ENCODE results near the gene MAP3K21.

Gene MAP3K21

GRCh38 chr1:233327651-233328141, at the start of gene MAP3K21:
MAP3K21 (plus strand) TSS chr1:233327724; CDS start chr1:233328029, 305 bp downstream.
- intact Hi-C loops (cut with DNase I), result no loop called here
- peak in 1 of 42 donors; percentile 3 for DNase-seq

- no peak for DNase-seq
- intact Hi-C loops (cut with DNase I), result no loop called here
Measured at GRCh38 chr1:233278631-233279030, 48.9 kb upstream of the MAP3K21 start.

DNA sequence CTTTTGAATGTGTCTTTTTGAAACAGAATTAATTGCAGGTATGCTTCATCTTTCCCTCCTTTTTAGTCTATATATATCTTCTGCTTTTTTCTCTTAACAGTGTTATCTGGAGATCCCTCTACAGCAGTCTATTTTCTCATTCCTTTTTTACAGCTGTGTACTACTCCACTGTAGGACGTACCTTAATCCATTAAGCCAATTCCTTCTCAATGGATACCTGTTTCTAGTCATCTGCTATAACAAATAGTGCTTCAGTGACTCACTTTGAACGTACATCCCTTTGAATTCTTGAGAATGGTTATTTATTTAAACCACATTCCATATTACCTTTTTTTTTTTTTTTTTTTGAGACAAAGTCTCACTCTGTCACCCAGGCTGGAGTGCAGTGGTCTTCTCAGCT, 47.6 kb upstream of the MAP3K21 start:
- intact Hi-C loops (cut with DNase I), result no loop called here

DNA sequence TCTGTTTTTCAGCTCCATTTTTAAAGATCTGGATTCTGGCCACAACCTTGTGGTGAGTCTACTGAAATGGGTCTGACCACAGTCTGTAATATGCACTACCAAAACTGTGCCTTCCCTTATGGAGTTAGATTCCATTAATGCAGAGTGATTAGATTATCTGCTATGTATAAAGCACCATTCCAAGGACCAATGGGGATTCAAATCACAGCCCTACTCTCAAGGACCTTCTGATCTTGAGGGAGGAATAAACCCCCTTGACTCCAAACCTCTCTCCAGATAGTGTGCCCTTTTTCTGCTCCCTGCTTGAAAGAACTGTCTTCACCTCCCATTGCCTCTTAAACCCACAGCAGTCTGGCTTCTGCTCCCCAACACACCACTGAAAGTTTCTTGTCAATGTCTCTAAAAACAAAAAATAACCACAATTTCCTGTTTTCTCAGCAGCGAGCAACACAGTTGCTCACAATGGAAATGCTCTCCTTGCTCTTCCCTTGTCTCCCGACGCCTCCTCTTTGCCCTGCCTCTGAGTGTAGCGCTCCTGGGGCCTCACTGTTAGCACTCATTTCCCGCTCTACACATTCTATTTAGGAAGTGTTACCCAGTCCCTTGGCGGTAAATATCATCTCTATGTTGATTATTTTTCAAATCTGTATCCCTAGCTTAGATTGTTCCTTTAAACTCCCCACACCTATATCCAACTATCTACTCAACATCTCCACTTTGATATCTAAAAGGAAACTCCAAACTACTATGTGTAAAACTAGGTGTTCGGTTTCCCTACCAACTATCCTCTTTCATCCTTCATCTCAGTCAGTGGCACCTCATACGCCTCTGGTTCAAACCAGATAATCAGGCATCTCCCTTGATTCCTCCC, 45.6 kb upstream of the MAP3K21 start:
- peak in 1 of 42 donors; percentile 16 for DNase-seq
- intact Hi-C loops (cut with DNase I), result no loop called here

More for the DNA sequence above, 47.6 kb upstream of the MAP3K21 start:
- DNase-seq, result no peak

- no peak for DNase-seq
- intact Hi-C loops (cut with DNase I), result no loop called here
Measured at GRCh38 chr1:233282582-233282886, 45.0 kb upstream of the MAP3K21 start.

DNA sequence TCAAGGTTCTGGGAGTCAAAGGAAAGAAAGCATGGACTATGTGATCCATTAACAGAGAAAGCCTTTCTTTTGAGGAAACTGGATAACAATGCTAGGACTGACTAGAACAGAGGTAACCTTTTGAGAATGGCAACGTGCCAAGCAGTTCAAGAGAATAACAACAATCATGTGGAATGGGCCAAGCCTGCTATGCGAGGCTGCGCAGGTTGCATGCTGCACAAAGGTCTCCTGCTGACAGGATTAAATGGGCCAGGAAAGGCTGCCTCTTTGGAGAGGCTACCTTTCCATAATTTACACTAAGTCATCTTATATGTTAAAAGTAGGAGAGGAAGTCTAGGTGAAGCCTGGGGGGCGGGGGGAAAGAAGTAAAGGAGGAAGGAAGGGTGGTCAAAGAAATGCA, 37.8 kb upstream of the MAP3K21 start:
- intact Hi-C loops (cut with DNase I), result no loop called here
- DNase-seq, result no peak

- intact Hi-C loops (cut with DNase I), result no loop called here
- no peak for DNase-seq
Measured at GRCh38 chr1:233290396-233291034, 37.0 kb upstream of the MAP3K21 start.

DNA sequence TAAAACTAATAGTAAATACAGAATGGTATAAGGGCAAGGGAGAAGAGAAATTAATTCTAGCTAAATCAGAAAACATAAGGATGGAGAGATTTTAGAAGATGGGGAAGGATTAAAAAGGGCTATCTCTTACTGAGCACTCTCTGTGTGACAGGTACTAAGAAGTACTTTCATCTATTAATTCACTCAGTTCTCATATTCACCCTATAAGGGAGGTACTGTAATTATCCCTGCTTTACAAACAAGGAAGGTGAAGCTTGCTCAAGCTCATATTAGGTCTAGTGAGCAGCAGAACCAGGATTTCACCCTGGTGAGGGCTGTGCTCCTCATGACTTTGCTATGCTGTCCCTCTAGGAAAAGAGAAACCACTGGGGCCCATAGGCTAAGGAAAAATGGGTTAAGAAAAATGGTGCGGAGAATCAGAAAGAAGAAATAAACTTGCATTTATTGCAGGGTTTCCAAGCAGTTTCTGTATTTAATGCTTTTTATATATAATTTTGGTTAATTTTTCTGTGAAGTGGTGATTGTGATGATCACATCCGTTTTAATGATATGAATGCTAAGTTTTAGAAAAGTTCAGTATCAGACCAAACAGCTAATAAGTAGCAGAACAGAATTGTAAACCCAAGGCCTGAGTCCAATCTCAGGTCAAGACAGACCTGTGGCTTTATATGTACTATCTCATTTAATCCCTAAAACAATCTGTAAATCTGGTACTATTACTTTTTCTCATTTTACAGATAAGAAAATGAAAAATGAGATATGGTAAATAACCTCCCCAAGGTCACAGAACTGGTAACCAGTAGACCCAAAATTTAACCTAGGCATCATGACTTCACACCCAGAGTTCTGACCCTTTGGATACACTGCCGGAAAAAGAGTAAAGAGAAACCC, 33.7 kb upstream of the MAP3K21 start:
- DNase-seq, result no peak
- intact Hi-C loops (cut with DNase I), result no loop called here

DNA sequence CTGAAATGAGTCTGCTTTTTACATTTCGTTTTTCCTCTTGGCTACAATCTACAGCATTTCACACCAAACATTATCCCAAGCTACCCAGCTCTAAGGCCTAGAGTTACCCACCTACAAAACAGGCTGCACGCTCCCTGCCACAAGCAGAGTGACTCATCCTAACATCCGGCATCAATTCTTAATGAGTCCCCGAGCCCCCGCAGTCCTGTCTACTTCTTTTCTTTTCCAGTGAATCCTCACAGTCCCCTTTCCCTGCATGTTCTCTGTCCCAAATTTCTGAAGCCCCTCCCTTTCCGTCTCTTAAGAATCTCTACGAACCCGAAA, 32.6 kb upstream of the MAP3K21 start:
- intact Hi-C loops (cut with DNase I), result no loop called here
- peak in 39 of 42 donors; percentile 21 to 84 (median 49) for DNase-seq

DNA sequence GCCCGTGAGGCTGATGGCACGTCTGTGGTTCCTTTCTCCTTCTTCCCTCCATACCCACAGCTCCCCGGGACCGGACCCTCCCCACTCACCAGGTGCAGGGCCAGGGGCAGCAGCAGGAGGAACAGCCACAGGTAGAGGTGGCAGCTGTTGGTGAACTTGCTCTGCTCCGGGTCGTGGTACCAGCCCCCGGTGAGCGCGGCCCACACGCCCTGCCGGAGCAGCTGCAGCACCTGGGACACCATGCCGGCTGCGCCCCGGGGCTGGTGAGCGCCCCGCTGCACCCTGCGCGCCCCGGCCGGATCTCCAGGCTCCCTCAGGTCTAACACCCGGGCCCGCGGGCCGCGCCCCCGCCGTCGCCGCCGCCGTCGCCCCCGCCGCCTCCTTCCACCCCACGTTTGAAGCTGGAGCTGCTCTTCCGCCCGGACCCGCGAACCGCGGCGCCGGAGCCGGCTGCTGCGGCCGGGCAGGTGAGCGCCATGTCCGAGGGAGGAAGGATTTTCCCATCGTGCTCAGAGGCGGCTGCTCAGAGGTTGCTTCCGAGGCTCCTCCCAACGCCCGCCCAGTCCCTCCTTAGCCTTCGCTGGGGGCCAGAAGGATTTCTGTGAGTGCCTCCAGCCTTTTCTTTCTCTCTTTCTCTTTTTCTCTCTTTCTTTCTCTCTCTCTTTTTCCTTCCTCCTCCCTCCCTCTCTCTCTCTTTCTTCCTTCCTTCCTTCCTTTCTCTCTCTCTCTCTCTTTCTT, 32.1 kb upstream of the MAP3K21 start, which contains the start of gene PCNX2:
PCNX2 (minus strand) TSS at position 489 of the 738 bp plus-strand sequence; CDS start at position 242, 247 bp downstream.
- intact Hi-C loops (cut with DNase I), result no loop called here

DNA sequence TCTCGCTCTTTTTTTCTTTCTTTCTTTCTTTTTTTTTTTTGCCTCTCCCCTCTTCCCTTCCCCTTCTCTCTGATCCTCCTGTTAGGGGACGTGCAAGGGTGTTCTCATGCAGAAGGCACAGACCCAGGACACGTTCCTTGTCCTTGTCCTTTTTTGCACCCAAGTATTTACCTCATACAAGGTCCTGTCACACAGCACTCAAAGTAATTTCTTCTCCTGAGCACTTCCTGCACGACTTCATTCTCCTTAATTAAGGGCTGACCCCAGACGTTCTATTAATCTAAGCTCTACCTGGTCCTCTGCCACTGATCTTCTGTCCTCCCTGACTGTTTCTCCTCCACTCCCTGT, 31.6 kb upstream of the MAP3K21 start:
- DNase-seq, result no peak
- intact Hi-C loops (cut with DNase I), result no loop called here

More for the DNA sequence above, 32.1 kb upstream of the MAP3K21 start, which contains the start of gene PCNX2:
- DNase-seq, result peak; percentile 43 to 93 (median 76)

GRCh38 chr1:233299450-233299849, 28.1 kb upstream of the MAP3K21 start:
- intact Hi-C loops (cut with DNase I), result no loop called here

DNA sequence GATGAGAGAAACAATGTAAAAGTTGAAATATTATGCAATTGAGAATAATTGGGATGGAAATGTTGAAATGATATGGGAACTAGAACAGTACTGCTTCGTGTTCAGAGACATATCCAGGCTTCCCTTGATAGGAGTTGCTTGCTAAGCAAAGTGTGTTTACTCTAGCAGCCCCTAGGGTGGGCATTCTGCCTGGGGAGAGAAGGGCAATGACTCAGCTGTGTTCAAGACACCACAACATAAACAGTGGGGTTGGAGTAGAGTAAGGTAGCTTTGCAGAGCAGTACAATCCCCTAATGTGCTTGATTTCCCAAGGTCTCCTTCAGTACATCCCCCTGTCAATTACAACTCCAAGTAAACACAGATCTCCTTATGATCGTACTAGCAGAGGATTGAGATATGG, 27.2 kb upstream of the MAP3K21 start:
- intact Hi-C loops (cut with DNase I), result no loop called here

More at GRCh38 chr1:233299450-233299849, 28.1 kb upstream of the MAP3K21 start:
- no peak for DNase-seq

DNA sequence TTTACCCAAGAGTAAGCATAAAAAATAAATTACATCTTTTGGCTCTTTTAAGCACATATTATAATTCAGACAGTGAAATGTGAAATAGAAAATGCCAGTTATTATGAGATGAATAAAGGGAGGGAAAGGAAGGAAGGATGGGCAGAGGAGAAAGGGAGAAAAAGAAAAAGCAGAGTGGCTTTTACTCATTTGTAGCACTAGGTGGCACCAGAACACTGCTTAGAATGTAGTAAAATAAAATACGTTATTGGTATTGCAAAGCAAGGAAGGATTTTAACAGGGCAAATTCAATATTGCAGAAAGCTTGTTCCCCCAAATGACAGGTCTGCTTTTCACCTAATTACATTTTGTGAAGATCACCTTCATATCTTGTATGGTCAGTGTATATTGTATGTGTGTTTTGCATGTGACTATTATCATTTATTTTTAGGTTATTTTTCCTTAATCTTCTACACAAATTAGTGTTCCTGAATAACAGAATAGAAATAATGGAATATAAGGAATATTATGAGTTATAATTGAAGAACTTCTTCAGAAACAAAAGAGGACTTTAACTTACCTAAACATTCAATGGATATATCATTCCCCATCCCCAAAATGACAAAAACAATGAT, 22.9 kb upstream of the MAP3K21 start:
- peak in 1 of 42 donors; percentile 47 for DNase-seq
- intact Hi-C loops (cut with DNase I), result no loop called here

More for the DNA sequence above, 27.2 kb upstream of the MAP3K21 start:
- DNase-seq, result no peak

DNA sequence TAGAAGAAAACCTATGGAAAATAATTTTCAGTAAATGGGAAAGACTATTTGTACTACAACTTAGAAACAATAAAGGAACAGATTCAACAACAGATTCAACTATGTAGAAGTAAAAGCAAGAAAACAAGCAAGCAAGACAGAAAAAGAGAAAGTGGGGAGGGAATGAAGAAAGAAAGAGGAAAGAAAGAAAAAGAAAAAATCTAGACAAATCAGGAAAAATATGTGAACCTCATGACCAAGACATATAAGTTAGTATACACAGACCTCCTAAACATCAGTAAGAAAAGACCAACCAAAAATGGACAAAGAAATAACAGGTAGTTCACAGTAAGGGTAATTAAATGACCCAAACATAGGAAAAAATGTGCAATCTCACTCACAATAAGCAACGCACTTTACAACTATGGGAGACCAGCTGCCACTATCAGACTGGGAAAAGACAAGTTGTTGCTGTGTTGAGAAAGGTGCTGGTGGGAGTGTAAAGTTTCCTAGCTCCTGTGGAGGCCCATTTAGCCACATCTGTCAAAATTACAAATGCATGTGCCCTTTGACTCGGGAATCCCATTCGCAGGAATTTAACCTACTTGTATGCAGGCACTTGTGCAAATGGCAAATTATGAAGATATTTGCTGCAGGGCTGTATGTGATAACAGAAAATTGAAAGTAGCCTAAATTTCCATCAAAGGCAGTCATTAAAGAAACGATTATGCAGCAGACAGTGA, 13.9 kb upstream of the MAP3K21 start:
- intact Hi-C loops (cut with DNase I), result no loop called here
- no peak for DNase-seq

GRCh38 chr1:233315718-233316301, 11.7 kb upstream of the MAP3K21 start:
- DNase-seq, result no peak
- intact Hi-C loops (cut with DNase I), result no loop called here

- no peak for DNase-seq
- intact Hi-C loops (cut with DNase I), result no loop called here
Measured at GRCh38 chr1:233316473-233316872, 11.1 kb upstream of the MAP3K21 start.

Measured in head of caudate nucleus (tissue), 42 donors.